ENCODE data around the gene AARSD1. TPM values are rescaled to one million over a fixed set of nuclear protein-coding genes. Genes with fewer than 3 reads are reported as not detected.
A peak's percentile ranks its signal among the peaks of the same experiment; 100 is the strongest.
"Not testable (repeated sequence)": the region's sequence is repeated elsewhere in the genome, so short reads cannot be mapped to it uniquely, and the experiment has no call there.

AARSD1 gene
- total RNA-seq, 1 experiment from 2014 or later: 29.8 TPM

- H3K27ac ChIP-seq: no peak overlapping the region
- H3K36me3 ChIP-seq: no peaks in the 10 kb centered on the region
- DNase-seq (ENCODE audit: low read depth in 1 of 2, low spot score in 2 of 2): no peak
- H3K27me3 ChIP-seq (replicated peaks): no peaks in the 10 kb centered on the region
- no peak overlapping the region for H3K4me3 ChIP-seq
- no peaks in the 10 kb centered on the region for H3K9me3 ChIP-seq (replicated peaks)
- no peaks in the 10 kb centered on the region; the same call in 1 of the 2 replicates for H3K4me1 ChIP-seq (replicated peaks)
These were observed 7.3 kb upstream of the AARSD1 start for GRCh38 chr17:42971589-42971988.

- H3K4me3 ChIP-seq: no peak overlapping the region
- no peaks in the 10 kb centered on the region; the same call in 1 of the 2 replicates for H3K4me1 ChIP-seq (replicated peaks)
- no peaks in the 10 kb centered on the region for H3K36me3 ChIP-seq
- no peak for DNase-seq (ENCODE audit: low read depth in 1 of 2, low spot score in 2 of 2)
- H3K9me3 ChIP-seq (replicated peaks): no peaks in the 10 kb centered on the region
- no peaks in the 10 kb centered on the region for H3K27me3 ChIP-seq (replicated peaks)
- H3K27ac ChIP-seq: no peak overlapping the region
These were observed 4.8 kb upstream of the AARSD1 start for GRCh38 chr17:42969001-42969581.

DNA sequence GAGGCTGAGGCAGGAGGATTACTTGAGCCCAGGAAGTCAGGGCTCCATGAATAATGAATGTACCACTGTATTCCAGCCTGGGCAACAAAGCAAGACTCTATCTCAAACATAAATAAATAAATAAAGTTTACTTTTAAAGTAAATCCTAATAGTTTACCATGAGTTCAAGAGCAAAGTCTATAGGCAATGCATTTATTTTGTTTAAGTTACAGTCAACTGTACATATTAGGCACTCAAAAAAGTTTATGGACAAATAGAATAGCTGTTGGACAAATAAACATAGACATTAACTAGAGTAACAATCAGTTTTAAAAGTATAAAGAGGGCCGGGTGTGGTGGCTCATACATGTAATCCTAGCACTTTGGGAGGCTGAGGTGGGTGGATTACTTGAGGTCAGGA lies 3.7 kb upstream of the AARSD1 start:
- no peak for DNase-seq (ENCODE audit: low read depth in 1 of 2, low spot score in 2 of 2)
- no peaks in the 10 kb centered on the region for H3K9me3 ChIP-seq (replicated peaks)
- H3K27me3 ChIP-seq (replicated peaks): no peaks in the 10 kb centered on the region
- H3K4me3 ChIP-seq: no peak overlapping the region
- peaks cover 6% of the 10 kb centered on the region; the same call in 1 of the 2 replicates for H3K36me3 ChIP-seq
- peaks cover 3% of the 10 kb centered on the region; the same call in 1 of the 2 replicates for H3K4me1 ChIP-seq (replicated peaks)
- H3K27ac ChIP-seq: no peak overlapping the region

GRCh38 chr17:42953669-42954068 lies 10.6 kb downstream of the AARSD1 start:
- Histone ChIP-seq H3K36me3 (peaks cover 72% of the 10 kb centered on the region), H3K27me3 (replicated peaks) (no peaks in the 10 kb centered on the region), H3K4me1 (replicated peaks) (peaks cover 20% of the 10 kb centered on the region), H3K27ac (no peak overlapping the region), H3K9me3 (replicated peaks) (no peaks in the 10 kb centered on the region), H3K4me3 (no peak overlapping the region)
- DNase-seq (ENCODE audit: low read depth in 1 of 2, low spot score in 2 of 2): no peak

- Histone ChIP-seq H3K9me3 (replicated peaks) (no peaks in the 10 kb centered on the region), H3K4me1 (replicated peaks) (peaks cover 20% of the 10 kb centered on the region), H3K27me3 (replicated peaks) (no peaks in the 10 kb centered on the region), H3K27ac (no peak overlapping the region), H3K36me3 (peaks cover 49% of the 10 kb centered on the region), H3K4me3 (no peak overlapping the region)
- DNase-seq (ENCODE audit: low read depth in 1 of 2, low spot score in 2 of 2): peak; percentile 64 to 73
These were observed 14.0 kb downstream of the AARSD1 start for GRCh38 chr17:42950044-42950783.

DNA sequence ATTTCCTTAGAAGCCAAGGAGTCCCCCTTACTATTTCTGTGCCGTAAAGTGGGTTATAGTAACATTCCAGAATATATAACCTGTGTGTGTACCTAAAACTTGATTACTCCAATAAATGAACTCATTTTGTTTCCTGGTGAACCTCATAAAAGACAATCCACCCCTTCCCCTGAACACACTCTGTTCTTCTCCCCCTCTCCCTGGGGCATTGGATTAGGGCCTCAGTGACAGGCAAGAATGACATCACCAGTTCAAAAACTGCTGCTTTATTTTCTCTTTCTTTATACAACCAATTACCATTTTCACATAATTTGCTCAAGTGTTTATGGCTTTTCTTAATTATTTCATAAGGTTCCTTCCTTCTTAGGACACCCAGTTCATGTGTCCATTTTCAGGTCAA lies 17.4 kb downstream of the AARSD1 start:
- Histone ChIP-seq H3K9me3 (replicated peaks) (no peaks in the 10 kb centered on the region), H3K36me3 (peaks cover 21% of the 10 kb centered on the region), H3K27ac (no peak overlapping the region), H3K4me3 (no peak overlapping the region), H3K27me3 (replicated peaks) (no peaks in the 10 kb centered on the region), H3K4me1 (replicated peaks) (peaks cover 22% of the 10 kb centered on the region)
- DNase-seq (ENCODE audit: low read depth in 1 of 2, low spot score in 2 of 2): no peak

DNA sequence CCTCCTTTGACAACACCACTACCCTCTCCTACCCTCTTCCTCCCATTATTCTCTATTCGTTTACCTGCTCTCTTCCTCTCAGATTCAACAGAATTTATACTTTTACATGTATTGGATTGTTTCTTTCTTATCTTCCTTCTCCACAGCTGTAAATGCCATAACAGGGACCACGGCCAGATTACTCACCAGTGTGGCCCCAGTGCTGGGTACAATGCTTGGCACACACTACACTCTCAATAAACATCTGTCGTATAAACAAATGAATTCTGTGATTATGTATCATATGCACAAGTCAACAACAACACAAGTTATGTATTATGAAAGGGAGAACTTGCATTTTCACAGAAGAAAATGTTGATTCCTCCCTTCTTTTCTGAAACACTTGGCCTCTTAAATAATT lies 20.0 kb downstream of the AARSD1 start:
- no peak for DNase-seq (ENCODE audit: low read depth in 1 of 2, low spot score in 2 of 2)
- H3K4me1 ChIP-seq (replicated peaks): peaks cover 6% of the 10 kb centered on the region

DNA sequence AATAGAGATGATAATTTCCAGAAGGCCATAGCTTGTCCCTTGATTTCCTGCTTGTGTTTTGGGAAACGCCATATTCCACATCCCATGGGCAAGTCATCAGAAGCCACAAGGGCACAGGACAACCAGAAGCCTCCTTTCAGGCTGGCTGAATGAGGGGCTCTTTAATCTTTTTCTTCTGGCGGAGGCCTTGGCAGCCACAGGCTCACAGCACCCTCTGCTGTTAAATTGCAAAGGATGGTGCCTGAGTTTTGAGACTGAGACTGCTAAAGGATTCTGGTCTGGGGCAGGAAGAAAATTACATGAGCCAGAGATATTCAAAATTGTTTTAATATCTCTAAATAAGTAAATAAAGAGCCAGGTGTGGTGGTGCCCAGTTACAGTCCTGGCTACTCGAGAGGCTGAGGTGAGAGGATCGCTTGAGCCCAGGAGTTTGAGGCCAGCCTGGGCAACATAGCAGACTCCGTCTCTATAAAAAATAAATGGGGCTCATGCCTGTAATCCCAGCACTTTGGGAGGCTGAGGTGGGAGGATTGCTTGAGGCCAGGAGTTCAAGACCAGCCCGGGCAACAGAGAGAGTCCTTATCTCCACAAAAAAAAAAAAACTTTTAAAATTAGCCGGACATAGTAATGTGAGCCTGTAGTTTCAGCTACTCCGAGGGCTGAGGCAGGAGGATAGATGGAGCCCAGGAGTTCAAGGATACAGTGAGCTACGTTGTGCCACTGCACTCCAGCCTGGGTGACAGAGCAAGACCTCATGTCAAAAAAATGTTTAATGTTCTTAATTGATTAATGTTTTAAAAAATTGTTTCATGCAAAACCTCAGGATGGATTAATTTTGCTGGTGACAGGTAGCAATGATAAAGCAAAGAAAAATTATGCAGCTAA lies 26.3 kb downstream of the AARSD1 start:
- Histone ChIP-seq H3K4me1 (replicated peaks) (peaks cover 6% of the 10 kb centered on the region; the same call in 1 of the 2 replicates), H3K9me3 (replicated peaks) (no peaks in the 10 kb centered on the region), H3K36me3 (no peaks in the 10 kb centered on the region), H3K27ac (no peak overlapping the region), H3K27me3 (replicated peaks) (peaks cover 5% of the 10 kb centered on the region; the same call in 1 of the 2 replicates), H3K4me3 (no peak overlapping the region)
- DNase-seq (ENCODE audit: low read depth in 1 of 2, low spot score in 2 of 2): peak; percentile 34 to 46

More for the DNA sequence above, 20.0 kb downstream of the AARSD1 start:
- H3K27me3 ChIP-seq (replicated peaks): peaks cover 5% of the 10 kb centered on the region; the same call in 1 of the 2 replicates
- H3K27ac ChIP-seq: no peak overlapping the region
- no peak overlapping the region for H3K4me3 ChIP-seq
- H3K36me3 ChIP-seq: peaks cover 3% of the 10 kb centered on the region
- H3K9me3 ChIP-seq (replicated peaks): no peaks in the 10 kb centered on the region

DNA sequence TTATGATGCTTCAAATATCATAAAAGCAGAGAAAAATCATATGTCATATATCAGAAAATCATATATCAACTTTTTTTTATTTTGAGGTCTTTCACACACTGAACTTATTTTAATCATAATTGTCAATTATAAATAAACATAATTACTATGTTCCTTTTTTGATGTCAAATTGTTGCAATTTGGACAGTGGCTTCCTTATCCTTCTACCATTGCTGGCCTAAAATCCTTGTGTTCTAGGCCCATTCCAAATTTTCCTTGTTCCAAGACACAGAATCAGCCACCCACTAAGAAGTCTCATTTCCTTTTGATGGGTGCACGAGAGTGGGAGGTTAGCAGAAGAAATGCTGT lies 34.8 kb downstream of the AARSD1 start:
- no peaks in the 10 kb centered on the region for H3K4me1 ChIP-seq (replicated peaks)
- H3K27ac ChIP-seq: no peak overlapping the region
- DNase-seq (ENCODE audit: low read depth in 1 of 2, low spot score in 2 of 2): no peak
- no peak overlapping the region for H3K4me3 ChIP-seq
- no peaks in the 10 kb centered on the region for H3K27me3 ChIP-seq (replicated peaks)
- no peaks in the 10 kb centered on the region for H3K36me3 ChIP-seq
- H3K9me3 ChIP-seq (replicated peaks): no peaks in the 10 kb centered on the region

DNA sequence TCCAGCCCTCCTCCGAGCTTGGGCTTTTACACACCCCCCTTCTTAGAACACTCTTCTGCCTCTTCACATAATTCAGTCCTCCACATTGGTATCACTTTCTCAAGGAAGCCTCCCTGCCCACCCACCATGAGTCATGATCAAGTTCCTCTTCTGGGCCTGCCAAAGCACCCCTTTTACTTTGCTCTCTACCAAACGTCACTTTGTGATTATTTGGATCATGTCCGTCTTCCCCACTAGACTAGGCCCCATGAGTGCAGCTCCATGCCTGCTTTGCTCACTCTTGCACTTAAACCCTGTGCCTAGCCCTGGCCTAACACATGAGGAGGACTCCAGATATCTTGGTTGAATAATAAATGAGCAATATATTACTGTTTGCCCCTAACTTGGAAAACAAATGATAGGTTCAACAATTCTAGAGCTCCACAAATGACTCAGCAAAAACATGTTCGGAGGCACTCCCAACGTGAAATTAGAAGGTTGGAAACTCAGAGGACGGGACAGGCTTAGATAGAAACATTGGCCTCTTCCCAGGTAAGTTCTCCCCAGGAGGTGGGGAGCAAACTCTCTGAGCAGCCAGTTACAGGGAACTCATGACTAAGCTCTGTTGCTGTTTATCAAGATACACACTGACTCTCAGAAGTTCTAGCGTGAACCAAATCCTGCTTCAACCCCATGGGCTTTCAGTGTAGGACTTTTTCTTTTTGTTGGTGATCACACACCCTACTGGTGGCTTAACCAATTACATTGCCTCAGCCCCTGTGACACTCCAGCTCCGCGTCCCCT lies 35.3 kb downstream of the AARSD1 start:
- Histone ChIP-seq H3K36me3 (no peaks in the 10 kb centered on the region), H3K27ac (no peak overlapping the region), H3K4me3 (no peak overlapping the region), H3K9me3 (replicated peaks) (no peaks in the 10 kb centered on the region), H3K27me3 (replicated peaks) (no peaks in the 10 kb centered on the region), H3K4me1 (replicated peaks) (no peaks in the 10 kb centered on the region)
- peak in 1 of 2 experiments; percentile 10 for DNase-seq (ENCODE audit: low read depth in 1 of 2, low spot score in 2 of 2)

DNA sequence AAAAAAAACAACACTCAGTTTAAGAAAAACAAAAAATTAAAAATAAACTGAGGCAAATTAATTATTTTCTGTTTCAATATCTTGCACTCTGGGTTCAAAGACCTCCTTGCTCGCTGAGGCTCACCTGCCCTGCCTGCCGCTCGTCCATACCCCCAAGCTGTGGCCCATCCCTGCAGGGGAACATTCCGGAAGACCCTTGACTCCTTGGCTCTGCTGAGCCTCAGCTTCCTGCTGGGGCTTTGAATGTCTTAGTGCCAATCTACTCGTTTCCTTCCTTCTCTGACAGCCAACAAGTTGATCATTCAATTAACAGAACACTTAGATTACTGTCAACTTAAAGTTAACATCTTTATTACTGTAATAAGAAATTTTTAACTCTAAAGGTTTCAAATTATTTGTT lies 39.4 kb downstream of the AARSD1 start:
- Histone ChIP-seq H3K27me3 (replicated peaks) (0 out of 2 replicates have a peak, but pooled peaks cover 4% of the 10 kb centered on the region), H3K4me3 (no peak overlapping the region), H3K4me1 (replicated peaks) (0 out of 2 replicates have a peak, but pooled peaks cover 3% of the 10 kb centered on the region), H3K9me3 (replicated peaks) (no peaks in the 10 kb centered on the region), H3K27ac (no peak overlapping the region), H3K36me3 (no peaks in the 10 kb centered on the region)
- DNase-seq (ENCODE audit: low read depth in 1 of 2, low spot score in 2 of 2): no peak

- not testable (repeated sequence) for H3K36me3 ChIP-seq; H3K27ac ChIP-seq; H3K9me3 ChIP-seq (replicated peaks); H3K4me3 ChIP-seq; DNase-seq (ENCODE audit: low read depth in 1 of 2, low spot score in 2 of 2); H3K27me3 ChIP-seq (replicated peaks); H3K4me1 ChIP-seq (replicated peaks)
These were observed 40.8 kb downstream of the AARSD1 start for GRCh38 chr17:42923472-42923871.

DNA sequence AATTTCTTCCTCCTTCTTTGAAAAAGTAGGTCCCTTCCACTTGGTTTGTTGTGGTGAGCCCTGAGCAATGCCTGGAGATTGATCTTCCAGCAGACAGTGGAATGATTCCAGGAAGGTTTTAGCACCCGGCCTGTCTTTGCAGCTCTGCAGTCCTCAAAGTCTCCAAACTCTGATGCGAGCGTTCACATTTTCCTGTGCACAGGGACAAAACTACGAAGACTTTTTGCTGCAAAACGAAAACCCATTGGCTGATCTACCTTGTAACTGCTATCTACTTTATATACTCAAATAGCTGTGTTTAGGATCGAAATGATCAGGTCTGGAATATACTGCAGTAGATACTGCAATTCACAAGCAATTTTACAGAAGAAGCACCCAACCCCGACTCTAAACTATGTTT lies 42.0 kb downstream of the AARSD1 start:
- Histone ChIP-seq H3K27me3 (replicated peaks) (0 out of 2 replicates have a peak, but pooled peaks cover 4% of the 10 kb centered on the region), H3K4me3 (no peak overlapping the region), H3K4me1 (replicated peaks) (peaks cover 9% of the 10 kb centered on the region; the same call in 1 of the 2 replicates), H3K36me3 (no peaks in the 10 kb centered on the region), H3K27ac (no peak overlapping the region), H3K9me3 (replicated peaks) (no peaks in the 10 kb centered on the region)
- DNase-seq (ENCODE audit: low read depth in 1 of 2, low spot score in 2 of 2): no peak

Measured in SJSA1 (cell line).